Thyroid gland (tissue), 4 donors: ENCODE measurements around the gene LPCAT1.

Source experiments
- CTCF ChIP-seq, 6 experiments: fragments of 200-600 bp in 3 of 6; fragments of 450-650 bp in 3 of 6; sonication (generic) in 3 of 6; IDR thresholded peaks; one replicate each; pipeline ENCODE4 v1.5.1; 2016 to 2019; ENCODE audit warnings: antibody characterized with exemption in 6 of 6, mild to moderate bottlenecking in 2 of 6, inconsistent platforms in 1 of 6, moderate library complexity in 1 of 6
- POLR2A ChIP-seq, 2 donors: fragments of 450-650 bp; IDR thresholded peaks; one replicate each; pipeline ENCODE4 v1.6.1; 2017; ENCODE audit warnings: antibody characterized with exemption in 2 of 2, mild to moderate bottlenecking in 2 of 2, moderate library complexity in 1 of 2

DNA sequence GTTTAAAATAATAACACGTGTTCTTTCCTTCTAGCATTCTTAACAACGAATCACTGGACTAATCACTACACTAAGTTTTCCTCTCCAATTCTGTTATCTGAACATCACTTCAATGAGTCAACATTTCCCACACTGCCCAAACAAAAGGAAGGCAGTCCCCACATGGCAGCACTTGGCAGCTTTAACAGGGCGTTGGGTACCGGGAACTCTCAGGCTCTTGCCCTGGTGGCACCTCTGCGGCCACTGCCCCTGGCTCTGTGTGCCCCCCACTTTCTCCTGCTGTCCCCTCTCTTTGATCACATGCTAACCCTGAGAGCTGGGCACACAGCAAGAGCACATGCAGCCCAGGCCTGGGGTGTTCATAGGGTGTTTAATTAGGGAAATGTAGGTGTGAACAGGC, 94.3 kb downstream of the LPCAT1 start:
- no peak for TF ChIP-seq CTCF (IDR thresholded peaks at IDR 0.05)
- TF ChIP-seq POLR2A (IDR thresholded peaks at IDR 0.05) = no peak
